NCI-H2196 (cell line): ENCODE measurements around the gene ABCA5.

Experiments used
- DNase-seq: peaks from one replicate; lab custom pipeline; 2025; ENCODE audit not compliant: unreplicated experiment; lab: John Stamatoyannopoulos, UW

The ABCA5 gene

DNA sequence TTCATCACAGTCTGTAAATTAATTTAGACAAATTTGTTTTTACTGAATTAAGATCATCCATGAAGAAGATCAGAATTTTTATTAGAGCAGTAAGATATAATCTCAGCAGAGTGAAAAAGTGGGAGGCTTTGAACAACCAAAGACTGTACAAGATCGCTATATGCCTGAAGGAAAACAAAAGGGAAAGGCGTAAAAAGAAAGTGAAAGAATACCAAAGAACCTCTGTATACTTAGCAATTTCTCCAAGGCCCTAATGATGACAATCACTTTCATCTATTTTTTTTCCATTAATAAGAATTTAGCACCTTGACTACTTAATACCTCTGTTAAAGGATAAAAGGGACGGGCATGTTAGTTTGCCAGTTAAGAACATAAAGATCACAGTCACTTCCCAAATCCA lies 59.7 kb downstream of the ABCA5 start:
- no peak for DNase-seq

DNA sequence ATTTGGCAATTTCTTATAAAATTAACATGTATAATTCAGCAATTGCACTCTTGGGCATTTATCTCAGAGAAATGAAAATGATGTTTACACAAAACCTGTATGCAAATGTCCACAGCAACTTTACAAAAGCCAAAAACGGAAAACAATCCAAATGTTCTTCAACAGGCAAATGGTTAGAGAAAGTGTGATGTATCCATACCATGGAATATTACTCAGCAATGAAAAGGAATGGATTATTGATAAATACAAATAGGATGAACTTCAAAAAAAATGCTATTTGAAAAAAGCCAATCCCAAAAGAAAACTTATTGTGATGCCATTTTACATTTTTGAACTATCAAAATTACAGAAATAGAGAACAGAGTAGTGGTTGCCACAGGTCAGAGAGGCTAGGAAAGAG lies 61.1 kb downstream of the ABCA5 start:
- no peak for DNase-seq

DNA sequence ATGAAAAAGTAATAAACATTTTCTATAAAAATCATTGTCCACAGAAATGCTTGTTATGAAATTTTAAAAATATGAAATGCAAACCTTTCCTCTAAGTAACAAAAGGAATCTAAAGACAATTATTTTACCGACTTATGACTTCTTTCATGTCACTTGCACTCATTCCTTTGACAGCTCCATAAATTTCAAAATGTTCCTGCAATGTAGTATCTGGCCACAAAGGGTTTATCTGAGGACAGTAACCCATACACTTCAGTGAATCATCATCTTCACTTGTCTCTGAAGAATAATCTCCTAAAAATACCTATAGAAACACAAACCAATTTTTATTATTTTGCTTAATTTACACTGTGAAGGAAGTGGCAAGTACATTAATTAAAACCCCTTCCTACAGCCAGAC lies 72.7 kb downstream of the ABCA5 start:
- no peak for DNase-seq

DNA sequence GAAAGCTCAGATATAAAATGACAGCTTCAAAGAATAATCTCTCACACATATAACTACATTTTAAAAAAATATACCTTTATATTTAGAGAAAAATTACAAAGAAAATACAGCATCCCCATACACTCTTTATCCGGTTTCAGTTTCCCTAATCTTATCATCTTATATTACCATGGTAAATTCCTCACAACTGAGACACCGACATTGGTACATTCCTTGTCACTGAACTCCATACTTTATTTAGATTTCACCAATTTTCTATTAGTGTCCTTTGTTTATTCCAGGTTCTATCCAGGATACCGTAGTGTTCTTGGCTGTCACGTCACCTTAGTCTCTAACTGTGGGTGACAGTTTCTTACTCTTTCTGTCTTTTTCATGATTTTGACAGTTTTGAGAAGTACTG lies 76.3 kb downstream of the ABCA5 start:
- DNase-seq, result no peak

DNA sequence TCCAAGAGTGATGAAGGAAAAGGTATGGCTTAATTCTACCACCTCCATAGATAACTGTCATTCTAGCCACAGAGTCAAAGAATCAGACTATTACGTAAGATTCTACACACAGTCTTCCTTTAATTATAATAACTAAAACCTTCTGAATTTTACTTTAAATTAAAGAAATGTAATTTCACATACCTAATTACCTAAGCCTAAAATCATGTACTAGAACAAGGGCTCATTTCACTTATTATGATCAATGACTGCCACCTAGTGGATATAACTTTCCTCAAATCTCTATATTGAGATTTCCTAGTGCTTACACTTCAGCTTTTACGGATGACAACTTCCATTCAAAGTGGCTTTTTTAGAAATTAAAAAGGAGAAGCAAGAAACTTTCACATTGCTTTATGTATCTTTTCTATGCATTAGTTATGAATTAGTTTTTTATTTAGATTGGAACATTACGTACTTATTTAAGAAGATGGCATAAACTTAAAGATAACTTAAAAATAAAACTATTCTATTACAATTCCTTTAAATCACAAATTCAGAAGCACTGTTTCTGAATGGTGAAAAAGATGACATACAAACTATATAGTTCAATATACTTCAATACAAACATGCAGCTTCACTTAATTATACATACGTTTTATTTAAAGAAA lies 80.1 kb downstream of the ABCA5 start:
- peak; percentile 69 for DNase-seq

DNA sequence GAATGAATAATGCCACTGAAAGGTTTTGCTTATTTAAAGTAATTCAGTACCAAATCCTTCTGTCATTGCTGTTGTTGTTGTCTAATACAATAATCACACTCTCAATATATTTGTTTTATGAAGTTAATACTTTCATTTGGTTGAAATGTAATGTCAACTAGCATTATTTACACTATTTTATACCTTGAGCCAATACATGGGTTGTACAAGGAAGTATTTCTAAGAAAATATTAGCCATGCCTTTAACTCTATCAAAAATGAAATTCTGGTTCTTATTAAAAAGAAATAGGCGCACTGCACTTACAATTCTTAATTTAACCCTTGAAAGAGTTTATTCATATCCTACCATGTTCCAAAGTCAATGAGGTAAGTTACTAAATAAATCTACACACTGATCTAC lies 80.7 kb downstream of the ABCA5 start:
- no peak for DNase-seq

DNA sequence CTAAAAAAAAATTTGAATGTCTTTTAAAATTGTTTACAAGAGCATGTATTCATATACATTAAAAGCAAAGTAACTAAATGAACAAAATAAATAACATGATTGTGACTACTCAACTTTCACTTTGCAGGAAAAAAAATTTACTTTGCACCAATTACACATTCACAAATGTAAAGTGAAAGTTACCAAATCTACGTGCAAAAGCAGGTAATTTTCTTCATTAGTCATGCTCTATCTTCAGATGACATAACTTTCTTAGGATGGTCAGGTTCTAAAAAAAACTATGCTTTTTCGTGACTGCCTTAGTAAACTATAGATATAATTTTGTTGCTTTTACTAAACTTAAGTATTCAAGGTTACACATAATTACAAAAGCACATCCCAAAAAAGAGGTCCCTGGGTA lies 81.3 kb downstream of the ABCA5 start:
- DNase-seq, result no peak

DNA sequence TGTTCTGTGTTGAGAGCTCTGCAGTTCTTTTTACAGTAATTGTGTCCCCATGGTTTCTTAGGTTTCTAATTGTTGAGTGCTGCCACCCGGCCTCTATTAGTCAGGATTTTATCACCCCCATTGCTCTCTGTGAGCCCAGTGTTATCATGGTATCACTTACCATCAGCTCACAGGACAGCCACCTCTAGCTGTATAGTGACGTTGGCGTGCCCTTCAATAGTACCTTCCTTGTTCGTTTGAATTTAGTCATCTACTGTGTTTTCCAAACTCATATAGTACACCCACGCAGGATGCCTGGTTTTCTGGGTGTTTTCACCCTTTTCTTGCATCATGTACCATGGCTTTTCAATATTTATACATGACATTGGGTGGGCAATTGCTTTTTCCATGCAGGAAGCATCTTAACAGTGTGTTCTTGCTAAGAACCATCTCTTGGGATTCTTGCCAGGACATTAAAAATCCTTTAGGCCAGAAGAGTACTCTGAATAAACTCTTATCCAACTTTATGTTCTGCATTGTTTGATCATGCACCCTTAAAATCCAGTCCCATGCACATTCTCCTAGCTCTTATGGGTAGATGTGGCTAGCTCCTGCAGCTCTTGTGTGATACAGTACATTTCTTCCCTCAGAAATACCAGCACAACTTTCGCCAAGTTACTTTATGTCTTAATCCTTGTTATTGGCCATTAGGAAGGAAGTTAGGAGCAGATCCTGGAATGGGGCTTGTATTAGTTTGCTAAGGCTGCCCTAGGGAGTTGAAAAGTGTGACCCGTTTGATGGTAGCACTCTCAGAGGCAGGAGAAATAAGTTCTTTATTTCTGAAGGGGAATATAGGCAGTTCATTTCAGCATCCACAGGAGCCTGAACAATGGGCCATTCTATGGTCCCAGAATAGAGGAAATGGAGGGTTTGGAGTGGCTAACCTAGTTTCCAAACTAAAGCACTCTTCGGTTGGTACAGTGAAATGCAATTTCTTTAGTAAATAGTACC lies 87.0 kb downstream of the ABCA5 start:
- no peak for DNase-seq

DNA sequence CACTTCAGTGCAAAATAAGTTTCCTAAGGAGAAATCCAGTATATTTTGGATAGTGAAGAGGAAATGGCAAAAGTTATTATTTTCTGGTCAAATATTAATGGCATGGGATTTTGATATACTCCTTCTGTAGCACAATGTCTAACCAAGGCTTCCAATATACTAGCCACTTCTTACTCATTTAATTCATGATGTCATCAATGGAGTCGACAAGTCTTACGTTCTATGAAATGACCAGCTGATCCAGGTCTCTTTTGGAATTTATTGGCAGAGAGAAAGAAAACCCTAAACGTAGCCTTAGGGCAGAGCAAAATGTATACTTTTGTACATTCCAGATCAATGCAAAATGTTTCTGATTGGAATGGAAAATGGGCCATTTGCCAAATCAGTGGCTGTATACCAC lies 90.0 kb downstream of the ABCA5 start:
- no peak for DNase-seq

DNA sequence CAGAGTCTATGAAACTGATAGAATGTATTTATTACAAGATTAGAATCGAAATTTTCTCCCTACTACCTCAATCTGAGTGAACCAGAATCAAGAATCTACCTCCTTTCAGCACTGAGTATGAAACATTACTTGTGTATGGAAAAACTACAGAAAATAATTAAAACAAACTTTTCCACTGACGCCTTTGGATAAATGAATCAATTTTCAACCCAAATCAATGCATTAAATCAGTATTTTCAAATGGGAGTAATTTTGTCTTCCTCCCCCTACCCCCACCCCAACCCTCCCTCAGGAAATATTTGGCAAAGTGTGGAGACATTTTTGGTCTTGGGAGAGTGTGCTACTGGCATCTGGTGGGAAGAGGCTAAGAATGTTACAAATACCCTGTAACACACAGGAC lies 90.5 kb downstream of the ABCA5 start:
- no peak for DNase-seq

DNA sequence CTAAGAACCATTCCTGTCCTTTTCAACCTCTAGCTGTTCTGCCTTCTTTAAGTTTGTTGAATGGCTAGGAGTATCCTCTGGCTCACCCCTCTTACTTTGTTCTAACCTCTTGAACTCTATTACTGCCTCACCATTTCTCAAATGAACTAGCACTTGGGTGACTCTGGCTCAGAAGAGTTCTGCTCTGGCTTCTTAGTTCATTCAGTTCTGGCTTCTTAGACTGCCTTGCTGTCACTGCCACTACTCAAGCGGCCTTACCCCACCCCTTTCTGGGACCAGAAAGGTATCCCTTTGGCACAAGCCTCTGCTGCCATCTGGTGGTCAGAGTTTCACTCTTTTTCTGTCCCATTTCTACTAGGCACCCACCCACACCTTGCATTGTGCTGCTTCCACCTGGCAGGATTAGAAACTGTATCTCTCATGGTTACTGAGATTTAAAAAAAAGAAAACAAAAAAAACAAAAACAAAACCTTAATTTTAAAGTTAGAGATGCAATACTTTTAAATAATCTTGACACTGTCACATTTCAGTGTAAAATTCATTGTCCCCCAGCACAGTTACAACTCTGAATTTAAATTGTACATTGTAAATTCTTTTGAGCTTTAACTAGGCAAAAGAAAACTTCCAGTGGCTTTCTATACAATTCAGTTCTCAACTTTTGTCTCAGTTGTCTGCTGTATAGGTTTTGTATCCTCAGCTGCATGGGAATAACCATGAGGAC lies 91.4 kb downstream of the ABCA5 start:
- DNase-seq, result peak; percentile 84

DNA sequence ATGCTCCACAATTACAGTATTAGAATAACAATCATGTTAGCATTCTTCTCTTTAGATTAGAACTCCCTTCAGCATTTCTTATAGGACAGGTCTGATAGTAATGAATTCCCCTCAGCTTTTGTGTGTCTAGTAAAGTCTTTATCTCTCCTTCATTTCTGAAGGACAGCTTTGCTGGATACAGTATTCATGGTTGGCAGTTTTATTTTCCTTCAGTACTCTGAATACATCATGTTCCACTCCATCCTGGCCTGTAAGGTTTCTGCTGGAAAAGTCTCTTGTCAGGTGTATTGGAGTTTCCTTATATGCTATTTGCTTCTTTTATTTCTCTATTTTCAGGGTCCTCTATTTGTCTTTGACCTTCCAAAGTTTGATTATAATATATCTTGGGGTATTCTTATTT lies 94.3 kb downstream of the ABCA5 start:
- no peak for DNase-seq

DNA sequence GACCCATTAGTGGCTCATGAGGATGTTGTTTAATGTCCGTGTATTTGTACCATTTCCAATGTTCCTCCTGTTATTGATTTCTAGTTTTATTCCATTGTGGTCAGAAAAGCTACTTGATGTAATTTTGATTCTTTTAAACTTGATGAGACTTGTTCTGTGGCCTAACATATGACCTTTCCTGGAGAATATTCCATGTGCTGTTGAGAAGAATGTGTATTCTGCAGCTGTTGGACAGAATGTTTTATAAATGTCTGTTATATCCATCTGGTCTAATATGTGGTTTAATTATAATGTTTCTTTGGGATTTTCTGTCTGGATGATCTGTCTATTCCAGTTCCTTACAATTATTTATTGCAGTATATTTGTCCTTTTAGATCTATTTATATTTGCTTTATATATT lies 95.4 kb downstream of the ABCA5 start:
- no peak for DNase-seq

DNA sequence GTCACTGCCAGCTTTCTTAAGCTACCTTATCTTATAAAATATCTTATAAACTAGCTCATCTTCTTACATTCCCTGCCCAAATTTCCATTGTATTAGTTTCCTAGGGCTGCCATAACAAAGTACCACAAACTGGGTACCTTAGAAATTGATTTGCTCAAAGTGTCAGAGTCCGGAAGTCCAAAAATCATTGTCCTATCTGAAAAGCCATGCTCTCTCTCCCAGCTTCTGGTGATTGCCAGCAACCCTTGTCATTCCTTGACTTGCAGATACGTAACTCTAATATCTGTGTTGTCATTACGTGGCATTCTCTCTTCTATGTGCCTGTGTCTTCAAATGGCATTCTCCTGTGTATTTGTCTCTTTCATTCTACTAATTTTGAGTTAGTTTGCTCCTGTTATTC lies 96.0 kb downstream of the ABCA5 start:
- DNase-seq, result no peak

DNA sequence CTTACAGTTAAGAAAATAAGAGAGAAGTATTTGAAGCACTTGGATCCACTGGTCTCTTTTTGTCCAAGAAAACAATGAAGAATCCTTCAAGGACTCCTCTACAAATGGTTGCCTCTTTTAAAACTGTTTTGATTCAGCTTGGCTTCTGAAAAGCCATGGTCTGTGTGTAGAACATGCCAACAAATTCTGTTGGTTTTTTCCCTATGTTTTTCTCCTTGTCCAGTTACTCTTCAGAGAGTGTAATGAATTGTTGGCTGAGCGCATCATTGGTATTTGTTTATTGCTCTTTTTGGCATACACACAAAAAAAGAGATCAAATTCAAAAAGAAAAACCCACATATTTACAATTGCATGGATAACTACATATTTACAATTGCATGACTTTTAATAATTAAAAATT lies 98.4 kb downstream of the ABCA5 start, which contains the start of gene ABCA10:
Gene ABCA10, minus strand, starts transcription at position 249 of the 400 bp plus-strand sequence. CDS start 3,466 bp downstream, outside the sequence.
- no peak for DNase-seq

DNA sequence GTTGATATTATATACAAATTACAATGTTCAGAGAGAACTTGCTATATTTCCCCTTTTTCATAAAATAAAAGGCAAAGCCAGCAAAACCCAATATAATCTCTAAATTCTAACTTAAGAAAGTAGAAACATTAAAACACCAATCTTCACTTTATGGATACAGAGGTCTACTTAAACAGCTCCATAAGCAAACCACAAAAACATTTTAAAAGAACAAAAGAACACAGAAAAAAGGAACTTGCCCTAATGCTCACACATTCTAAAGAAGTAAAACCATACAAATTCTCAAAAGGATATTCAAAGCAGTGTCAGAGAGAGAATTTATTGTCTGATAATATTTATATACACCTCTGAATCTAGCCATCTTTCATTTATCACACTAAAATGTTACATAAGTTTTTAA lies 98.9 kb downstream of the ABCA5 start:
- DNase-seq, result no peak

DNA sequence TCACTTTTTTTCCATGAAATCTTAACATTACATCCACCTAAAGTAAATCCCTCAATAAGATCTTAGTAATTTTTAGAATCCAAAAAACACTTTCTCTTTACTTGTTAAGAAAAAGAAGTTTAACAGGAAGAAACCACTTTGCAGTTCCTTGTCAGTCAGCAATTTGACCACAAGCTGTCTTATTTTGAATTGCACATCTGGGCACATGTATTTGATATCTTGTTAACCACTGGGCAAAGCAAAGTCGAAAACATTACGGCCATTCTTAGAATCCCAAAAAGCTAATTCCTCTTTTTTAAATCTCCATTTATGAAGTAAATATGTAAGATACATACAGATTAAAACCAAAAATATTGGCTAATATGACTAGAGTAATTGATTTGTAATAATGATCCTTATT lies 99.4 kb downstream of the ABCA5 start:
- DNase-seq, result no peak

DNA sequence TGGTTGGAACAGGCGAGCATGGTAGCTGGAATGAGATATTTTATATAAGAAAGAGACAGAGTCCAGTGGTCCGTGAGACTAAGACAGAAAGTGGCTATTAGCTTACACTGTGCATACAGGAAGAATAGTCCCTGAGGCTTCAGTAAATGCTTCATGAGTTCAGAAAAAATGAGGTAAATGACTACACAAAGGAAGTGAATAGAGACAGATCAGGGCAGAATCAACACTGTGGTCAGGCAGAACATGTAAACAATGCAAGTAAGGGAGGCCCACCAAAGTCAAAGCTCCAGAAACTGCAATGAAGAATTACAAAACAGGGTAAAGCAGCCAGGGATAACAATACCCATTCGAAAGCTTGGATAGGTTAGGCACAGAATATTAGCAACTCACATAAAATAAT lies 103.1 kb downstream of the ABCA5 start:
- DNase-seq, result no peak

DNA sequence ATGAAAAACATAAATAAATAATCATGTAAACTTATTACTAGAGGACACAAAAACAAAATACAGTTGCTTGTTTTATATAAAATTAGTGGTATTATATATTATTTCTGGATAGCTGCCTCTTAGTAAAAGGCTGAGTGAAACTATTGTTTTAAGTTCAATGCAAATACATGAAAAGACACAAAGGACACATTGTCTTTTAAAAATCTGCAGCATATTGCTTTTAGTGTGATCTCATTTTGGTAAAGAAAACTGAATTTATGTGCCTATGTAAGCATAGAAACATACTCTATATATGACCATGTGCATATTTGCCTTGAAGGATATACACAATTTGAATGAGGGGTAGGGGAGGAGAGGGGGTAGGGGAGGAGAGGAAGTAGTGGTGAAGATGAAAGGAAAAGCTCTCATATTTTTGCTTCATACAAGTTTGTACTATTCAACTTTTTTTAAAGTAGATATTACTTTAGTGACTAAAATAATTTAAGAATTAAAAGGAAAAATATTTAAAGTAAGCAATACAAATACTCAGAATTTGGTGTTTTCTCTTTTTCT lies 104.2 kb downstream of the ABCA5 start:
- DNase-seq, result no peak

DNA sequence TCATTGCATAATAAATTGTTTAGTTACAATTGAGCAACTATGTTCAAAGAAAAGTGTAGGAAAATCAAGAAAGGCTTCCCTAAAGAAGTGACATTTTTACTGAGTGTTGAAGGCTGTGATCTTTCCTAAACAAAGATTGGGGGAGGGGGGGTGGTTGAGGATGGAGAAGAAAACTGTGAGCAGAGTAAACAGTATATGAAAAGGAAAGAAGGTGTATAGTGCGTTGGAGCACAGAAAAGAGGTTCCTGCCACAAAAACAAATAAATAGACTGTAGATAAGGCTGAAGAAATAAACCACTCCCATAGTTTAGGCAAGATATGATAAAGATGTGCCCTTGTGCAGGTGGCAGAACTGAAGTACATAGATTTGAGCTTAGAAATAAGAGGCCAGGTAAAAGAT lies 106.8 kb downstream of the ABCA5 start:
- DNase-seq, result no peak

DNA sequence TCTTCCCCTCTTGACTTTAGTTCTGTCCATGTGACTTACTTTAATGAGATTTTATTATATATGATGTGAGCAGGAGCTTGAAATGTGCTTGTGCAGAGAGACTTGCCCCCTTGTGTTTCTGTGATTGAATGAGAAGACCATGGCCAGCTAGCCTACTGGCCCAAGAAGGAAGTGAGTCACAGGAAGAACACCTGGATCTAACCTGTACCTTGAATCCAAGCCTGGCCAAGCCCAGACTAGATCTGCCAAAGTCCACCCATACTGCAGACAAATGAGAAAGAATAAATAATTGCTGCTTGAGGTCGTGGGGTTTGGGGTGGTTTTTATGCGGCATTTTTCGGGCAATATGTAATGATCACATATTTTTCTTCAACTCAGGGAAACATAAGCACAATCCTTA lies 107.9 kb downstream of the ABCA5 start:
- no peak for DNase-seq
